Measurements from ENCODE around the gene PRKG1. TPM values are rescaled to one million over a fixed set of nuclear protein-coding genes. Genes with fewer than 3 reads are reported as not detected.

PRKG1 gene
- total RNA-seq, 1 experiment from 2014 or later: 16.5 TPM

DNA sequence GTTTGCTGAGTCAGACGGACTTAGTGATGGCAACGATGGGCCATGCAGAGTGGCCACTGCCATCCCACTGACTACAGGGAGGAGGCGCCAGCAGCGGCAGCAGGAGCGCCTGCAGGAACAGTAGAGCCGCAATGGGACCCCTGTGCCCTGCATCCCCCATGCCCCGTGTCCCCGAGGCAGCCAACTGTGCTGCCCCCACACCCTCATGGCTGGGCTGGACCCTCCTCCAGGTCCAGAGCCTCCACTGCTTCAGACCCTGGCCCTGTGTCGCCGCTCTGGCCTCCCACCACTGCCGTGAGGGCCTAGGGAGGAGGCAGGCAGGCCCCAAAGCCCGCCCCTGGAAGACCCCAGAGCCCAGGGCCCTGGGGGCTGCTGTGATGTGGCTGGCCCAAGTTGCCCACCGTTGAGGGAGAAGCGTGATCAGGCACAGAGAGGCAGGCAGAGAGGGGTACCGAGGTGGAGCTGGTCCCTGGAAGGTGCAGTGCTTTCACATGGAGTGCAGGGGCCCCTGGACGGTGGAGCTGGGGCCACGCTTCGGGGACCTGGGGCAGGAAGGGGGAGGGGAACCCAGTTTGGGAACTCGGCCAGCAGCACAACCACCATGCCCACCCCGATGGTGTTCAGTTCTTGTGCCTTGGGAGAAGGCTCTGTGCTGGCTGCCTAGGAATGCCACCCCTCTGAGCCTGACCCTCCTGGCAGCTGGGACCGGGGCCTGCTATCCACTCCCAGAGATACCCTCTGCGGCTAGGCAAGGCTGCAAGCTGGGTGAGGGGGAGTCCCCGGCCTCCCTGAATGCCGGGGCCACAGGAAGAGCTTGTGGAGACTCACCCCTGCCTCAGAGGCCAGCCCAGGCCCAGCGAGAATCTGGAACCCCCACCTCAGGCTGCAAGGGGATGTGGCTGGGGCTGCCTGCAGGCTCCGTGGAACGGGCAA is 1272.4 kb downstream of the PRKG1 start:
- POLR2A ChIA-PET: interaction anchor here (0.7 kb wide), 1 partner anchor 410 kb away, joined by 4 read pairs; no protein-coding TSS in a partner anchor
- Mint-ChIP-seq H3K27me3 (ENCODE audit: low read depth) (no peaks in the 10 kb centered on the region), H3K4me3 (no peak overlapping the region), H3K4me1 (no peaks in the 10 kb centered on the region), H3K9me3 (no peaks in the 10 kb centered on the region), H3K27ac (no peak overlapping the region), H3K36me3 (no peaks in the 10 kb centered on the region)
- TF ChIP-seq KAT7 (CRISPR knock-in tag; IDR thresholded peaks at IDR 0.05; ENCODE audit: borderline replicate concordance) (no peak), ZBTB21 (CRISPR knock-in tag; IDR thresholded peaks at IDR 0.05; ENCODE audit: borderline replicate concordance) (no peak), PRRX2 (CRISPR knock-in tag; IDR thresholded peaks at IDR 0.05) (no peak), SP1 (CRISPR knock-in tag; conservative IDR thresholded peaks at IDR 0.05) (no peak), ERG (CRISPR knock-in tag; IDR thresholded peaks at IDR 0.05) (no peak), FOXP1 (CRISPR knock-in tag; IDR thresholded peaks at IDR 0.05; ENCODE audit: borderline replicate concordance) (no peak), TP53 (CRISPR knock-in tag; IDR thresholded peaks at IDR 0.05) (no peak), GABPB1 (CRISPR knock-in tag; IDR thresholded peaks at IDR 0.05) (no peak), CBFB (CRISPR knock-in tag; IDR thresholded peaks at IDR 0.05; ENCODE audit: low read depth) (no peak), USF1 (CRISPR knock-in tag; IDR thresholded peaks at IDR 0.05) (no peak), MLX (CRISPR knock-in tag; IDR thresholded peaks at IDR 0.05) (no peak)
- CTCF ChIA-PET: interaction anchor here (1.4 kb wide), 1 partner anchor 39 kb away, joined by 3 read pairs; no protein-coding TSS in a partner anchor
- no peak for ATAC-seq
- no peak for DNase-seq (ENCODE audit: low spot score)

DNA sequence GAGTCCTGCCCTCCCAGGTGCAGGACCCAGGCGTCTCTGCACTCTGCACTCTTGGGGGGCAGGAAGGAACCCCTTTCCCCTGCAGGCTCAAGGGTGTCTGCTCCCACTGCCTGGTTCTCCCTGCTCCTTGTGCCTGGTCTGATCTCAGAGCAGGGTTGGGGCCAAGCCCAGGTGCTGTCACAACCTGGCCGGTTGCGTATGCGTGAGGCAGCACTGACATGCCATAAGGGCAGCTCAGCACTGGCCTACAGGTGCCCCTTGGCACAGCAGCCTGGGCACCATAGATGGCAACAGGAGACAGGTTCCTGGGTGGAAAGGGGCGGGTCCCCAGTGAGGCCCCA is 1273.0 kb downstream of the PRKG1 start:
- Mint-ChIP-seq H3K36me3 (no peaks in the 10 kb centered on the region), H3K4me1 (no peaks in the 10 kb centered on the region), H3K4me3 (no peak overlapping the region), H3K27me3 (ENCODE audit: low read depth) (no peaks in the 10 kb centered on the region), H3K9me3 (no peaks in the 10 kb centered on the region), H3K27ac (no peak overlapping the region)
- ATAC-seq (no peak), DNase-seq (ENCODE audit: low spot score) (no peak)
- TF ChIP-seq ZNF423 (CRISPR knock-in tag; IDR thresholded peaks at IDR 0.05) (no peak), FOXP1 (CRISPR knock-in tag; IDR thresholded peaks at IDR 0.05; ENCODE audit: borderline replicate concordance) (no peak), ZNF219 (CRISPR knock-in tag; IDR thresholded peaks at IDR 0.05; ENCODE audit: borderline replicate concordance) (no peak), FOXP4 (CRISPR knock-in tag; IDR thresholded peaks at IDR 0.05) (no peak), JAZF1 (CRISPR knock-in tag; IDR thresholded peaks at IDR 0.05) (no peak)
- ChIA-PET CTCF (interaction anchor here (1.4 kb wide), 1 partner anchor 40 kb away, joined by 3 read pairs; no protein-coding TSS in a partner anchor), POLR2A (no interaction called here)

Small RNAs within 50 kb of the gene (microRNA-seq; reads per million reads assigned to microRNA genes)
- 4.2 reads per million, percentile 9 among the genes with 10 or more reads in this experiment for gene MIR605 (ENCODE audit: borderline number of aligned reads)

Other genes starting within 250 kb of the PRKG1 start
- 0.07 to 0.21 TPM (median 0.07 TPM) in 3 replicates for gene A1CF, start 188.9 kb upstream of the PRKG1 start, total RNA-seq (2021)

All from WTC11 (cell line).